Ectodermal cell (in vitro differentiated cells): Measurements from ENCODE around the gene CPSF6.
"Not testable (repeated sequence)": the region's sequence is repeated elsewhere in the genome, so short reads cannot be mapped to it uniquely, and the experiment has no call there.

Source experiments
- H3K27ac ChIP-seq: 2 replicates; pipeline ENCODE4 v1.7.0; 2013; ENCODE audit warnings: mild to moderate bottlenecking, low read depth, low read length; ENCODE audit not compliant: insufficient read depth, poor library complexity, severe bottlenecking
- H3K27me3 ChIP-seq: 2 replicates; pipeline ENCODE4 v1.7.0; 2013; ENCODE audit warnings: mild to moderate bottlenecking, low read length; ENCODE audit not compliant: insufficient read depth, control insufficient read depth, poor library complexity, severe bottlenecking
- H3K36me3 ChIP-seq: one replicate; pipeline ENCODE4 v1.7.0; 2013; ENCODE audit warnings: low read length; ENCODE audit not compliant: control insufficient read depth, insufficient read depth
- H3K4me1 ChIP-seq: one replicate; pipeline ENCODE4 v1.7.0; 2013; ENCODE audit warnings: low read length; ENCODE audit not compliant: control insufficient read depth, insufficient read depth
- H3K4me3 ChIP-seq: 2 replicates; pipeline ENCODE4 v1.7.0; 2013; ENCODE audit warnings: low read depth, low read length, control low read depth; ENCODE audit not compliant: insufficient read depth
- H3K9me3 ChIP-seq: 2 replicates; pipeline ENCODE4 v1.7.0; 2013; ENCODE audit warnings: mild to moderate bottlenecking, low read length, moderate library complexity; ENCODE audit not compliant: control insufficient read depth
- WGBS, 2 experiments: methylation state at CpG; one replicate each; pipeline ENCODE4 v1.1.7; 2013; ENCODE audit warnings: missing lambda C conversion rate in 2 of 2; 5-methylcytosine and 5-hydroxymethylcytosine counted together

The CPSF6 gene

GRCh38 chr12:69284131-69284530 is 44.8 kb downstream of the CPSF6 start:
- Histone ChIP-seq H3K9me3 (no peaks in the 10 kb centered on the region), H3K36me3 (no peaks in the 10 kb centered on the region), H3K4me1 (no peaks in the 10 kb centered on the region), H3K4me3 (no peak overlapping the region), H3K27me3 (peaks cover 14% of the 10 kb centered on the region), H3K27ac (no peak overlapping the region)
- 10 to 15% methylated on average over 19 of the region's 19 CpGs for WGBS, 2 experiments

GRCh38 chr12:69287556-69287955 is 48.2 kb downstream of the CPSF6 start:
- Histone ChIP-seq H3K27me3 (peaks cover 14% of the 10 kb centered on the region), H3K4me3 (no peak overlapping the region), H3K9me3 (no peaks in the 10 kb centered on the region), H3K36me3 (no peaks in the 10 kb centered on the region), H3K27ac (no peak overlapping the region), H3K4me1 (no peaks in the 10 kb centered on the region)
- WGBS, 2 experiments = 78 to 83% methylated on average over 3 of the region's 3 CpGs

- H3K27ac ChIP-seq = no peak overlapping the region
- no peaks in the 10 kb centered on the region for H3K36me3 ChIP-seq
- no peaks in the 10 kb centered on the region for H3K27me3 ChIP-seq
- no peaks in the 10 kb centered on the region for H3K4me1 ChIP-seq
- H3K9me3 ChIP-seq = no peaks in the 10 kb centered on the region
- H3K4me3 ChIP-seq = no peak overlapping the region
- WGBS, 2 experiments = 42 to 44% methylated on average over 9 of the region's 9 CpGs
Observed at GRCh38 chr12:69290545-69291277, 51.3 kb downstream of the CPSF6 start.

DNA sequence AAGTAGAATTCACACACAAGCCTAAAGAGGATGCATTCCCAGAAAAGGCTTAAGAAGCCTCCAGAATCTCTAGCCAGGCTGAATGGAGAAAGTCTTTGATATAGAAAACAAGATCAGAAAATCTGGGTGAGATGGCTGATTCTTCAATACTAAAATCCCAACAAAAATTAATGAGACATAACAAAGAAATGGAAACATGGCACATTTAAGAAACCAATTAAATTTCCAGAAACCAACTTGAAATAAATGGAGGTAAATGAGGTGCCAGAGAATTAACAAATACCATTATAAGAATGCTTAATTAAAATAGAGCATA is 51.9 kb downstream of the CPSF6 start:
- no peaks in the 10 kb centered on the region for H3K4me1 ChIP-seq
- H3K9me3 ChIP-seq = no peaks in the 10 kb centered on the region
- H3K27me3 ChIP-seq = no peaks in the 10 kb centered on the region
- no peak overlapping the region for H3K4me3 ChIP-seq
- no peak overlapping the region for H3K27ac ChIP-seq
- no peaks in the 10 kb centered on the region for H3K36me3 ChIP-seq

DNA sequence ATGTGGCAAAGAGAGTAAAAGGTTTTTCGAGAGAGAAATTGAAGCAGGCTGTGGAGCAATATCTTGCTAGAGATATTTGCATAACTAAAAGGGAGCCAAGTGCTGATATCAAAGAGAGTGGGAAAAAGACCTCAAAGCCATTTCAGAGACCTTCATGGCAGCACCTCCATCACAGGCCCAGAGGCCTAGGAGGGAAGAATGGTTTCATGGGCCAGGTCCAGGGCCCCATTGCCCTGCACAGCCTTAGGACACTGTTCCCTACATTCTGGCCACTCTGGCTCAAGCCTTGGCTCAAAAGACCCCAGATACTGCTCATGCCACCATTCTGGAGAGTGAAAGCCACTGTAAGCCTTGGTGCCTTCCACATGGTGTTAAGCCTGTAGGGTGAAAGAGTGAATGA is 58.8 kb downstream of the CPSF6 start:
- no peaks in the 10 kb centered on the region for H3K27me3 ChIP-seq
- no peaks in the 10 kb centered on the region for H3K9me3 ChIP-seq
- H3K4me3 ChIP-seq = no peak overlapping the region
- H3K36me3 ChIP-seq = no peaks in the 10 kb centered on the region
- no peaks in the 10 kb centered on the region for H3K4me1 ChIP-seq
- WGBS, 2 experiments = 94 to 100% methylated on average over 1 of the region's 1 CpG
- no peak overlapping the region for H3K27ac ChIP-seq

DNA sequence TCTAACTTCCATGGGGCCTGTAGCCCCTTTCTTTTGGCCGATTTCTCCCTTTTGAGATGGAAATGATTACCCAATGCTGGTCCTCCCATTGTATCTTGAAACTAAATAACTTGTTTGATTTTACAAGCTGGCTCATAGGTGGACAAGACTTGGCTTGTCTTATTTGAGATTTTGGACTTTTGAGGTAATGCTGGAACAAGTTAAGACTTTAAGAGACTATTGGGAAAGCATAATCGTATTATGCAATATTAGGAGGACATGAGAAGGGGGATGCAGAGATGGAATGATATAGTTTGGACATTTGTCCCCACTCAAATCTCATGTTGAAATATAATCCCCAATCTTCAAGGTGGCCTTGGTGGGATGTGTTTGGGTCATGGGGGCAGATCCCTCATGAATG is 59.6 kb downstream of the CPSF6 start:
- Histone ChIP-seq H3K27ac (no peak overlapping the region), H3K4me1 (no peaks in the 10 kb centered on the region), H3K36me3 (no peaks in the 10 kb centered on the region), H3K27me3 (no peaks in the 10 kb centered on the region), H3K9me3 (no peaks in the 10 kb centered on the region), H3K4me3 (no peak overlapping the region)
- 85 to 95% methylated on average over 2 of the region's 2 CpGs for WGBS, 2 experiments

- Histone ChIP-seq H3K9me3 (no peaks in the 10 kb centered on the region), H3K27ac (no peak overlapping the region), H3K4me3 (no peak overlapping the region), H3K27me3 (no peaks in the 10 kb centered on the region), H3K36me3 (no peaks in the 10 kb centered on the region), H3K4me1 (no peaks in the 10 kb centered on the region)
- WGBS, 2 experiments = 95 to 100% methylated on average over 1 of the region's 1 CpG
Observed at GRCh38 chr12:69304284-69304683, 64.9 kb downstream of the CPSF6 start.

GRCh38 chr12:69309461-69309860 is 70.1 kb downstream of the CPSF6 start:
- Histone ChIP-seq H3K9me3 (no peaks in the 10 kb centered on the region), H3K4me3 (no peak overlapping the region), H3K4me1 (no peaks in the 10 kb centered on the region), H3K36me3 (no peaks in the 10 kb centered on the region), H3K27me3 (no peaks in the 10 kb centered on the region), H3K27ac (no peak overlapping the region)
- WGBS, 2 experiments = 89 to 100% methylated on average over 2 to 3 of the region's 3 CpGs

- H3K36me3 ChIP-seq = no peaks in the 10 kb centered on the region
- H3K9me3 ChIP-seq = no peaks in the 10 kb centered on the region
- H3K27me3 ChIP-seq = no peaks in the 10 kb centered on the region
- no peaks in the 10 kb centered on the region for H3K4me1 ChIP-seq
- H3K27ac ChIP-seq = no peak overlapping the region
- 95 to 97% methylated on average over 3 of the region's 3 CpGs for WGBS, 2 experiments
- no peak overlapping the region for H3K4me3 ChIP-seq
Observed at GRCh38 chr12:69313209-69313608, 73.8 kb downstream of the CPSF6 start.

- H3K9me3 ChIP-seq, H3K4me1 ChIP-seq, H3K27ac ChIP-seq, H3K27me3 ChIP-seq, H3K4me3 ChIP-seq, H3K36me3 ChIP-seq: not testable (repeated sequence)
Observed at GRCh38 chr12:69316784-69317183, 77.4 kb downstream of the CPSF6 start.

- WGBS, 2 experiments = 88 to 96% methylated on average over 1 to 2 of the region's 2 CpGs
Observed at GRCh38 chr12:69317233-69317632, 77.9 kb downstream of the CPSF6 start.

More at GRCh38 chr12:69317233-69317632, 77.9 kb downstream of the CPSF6 start:
- H3K9me3 ChIP-seq, H3K4me3 ChIP-seq, H3K27ac ChIP-seq, H3K4me1 ChIP-seq, H3K27me3 ChIP-seq, H3K36me3 ChIP-seq: not testable (repeated sequence)
